ENCODE measurements around the gene MYO1F. TPM values are rescaled to one million over a fixed set of nuclear protein-coding genes. Genes with fewer than 3 reads are reported as not detected.

Gene MYO1F
- total and polyA plus RNA-seq, 2 donors, result 9.9 to 20.8 TPM

GRCh38 chr19:8511573-8512101 is 65.6 kb downstream of the MYO1F start:
- no peak overlapping the region for H3K4me3 ChIP-seq (ENCODE audit: low read length in 2 of 2)
- no peak for DNase-seq (ENCODE audit: low read depth in 6 of 9, low spot score in 9 of 9)
- H3K4me1 ChIP-seq (ENCODE audit: control insufficient read depth in 2 of 2, insufficient read depth in 2 of 2, low read length in 2 of 2), result peaks cover 8 to 38% of the 10 kb centered on the region in 2 donors
- peaks cover 12 to 34% of the 10 kb centered on the region in 2 donors for H3K36me3 ChIP-seq (ENCODE audit: control insufficient read depth in 2 of 2, insufficient read depth in 2 of 2, low read length in 1 of 2)
- 94% methylated on average over 45 of the region's 45 CpGs for WGBS
- H3K9me3 ChIP-seq (ENCODE audit: control insufficient read depth in 2 of 2, insufficient read depth in 1 of 2, low read length in 1 of 2), result peaks cover 1 to 4% of the 10 kb centered on the region in 2 donors
- no peak overlapping the region for H3K27ac ChIP-seq (ENCODE audit: low read depth in 1 of 2, low read length in 1 of 2)
- no peaks in the 10 kb centered on the region for H3K27me3 ChIP-seq (ENCODE audit: control insufficient read depth in 2 of 2, insufficient read depth in 1 of 2, low read length in 1 of 2)

- Histone ChIP-seq H3K9me3 (ENCODE audit: control insufficient read depth in 2 of 2, insufficient read depth in 1 of 2, low read length in 1 of 2) (peaks cover 1 to 4% of the 10 kb centered on the region in 2 donors), H3K27me3 (ENCODE audit: control insufficient read depth in 2 of 2, insufficient read depth in 1 of 2, low read length in 1 of 2) (no peaks in the 10 kb centered on the region), H3K36me3 (ENCODE audit: control insufficient read depth in 2 of 2, insufficient read depth in 2 of 2, low read length in 1 of 2) (peaks cover 12 to 34% of the 10 kb centered on the region in 2 donors), H3K4me3 (ENCODE audit: low read length in 2 of 2) (no peak overlapping the region), H3K27ac (ENCODE audit: low read depth in 1 of 2, low read length in 1 of 2) (no peak overlapping the region), H3K4me1 (ENCODE audit: control insufficient read depth in 2 of 2, insufficient read depth in 2 of 2, low read length in 2 of 2) (peaks cover 12 to 39% of the 10 kb centered on the region in 2 donors)
- 97% methylated on average over 52 of the region's 52 CpGs for WGBS
- DNase-seq (ENCODE audit: low read depth in 6 of 9, low spot score in 9 of 9), result no peak
These were observed 66.6 kb downstream of the MYO1F start for GRCh38 chr19:8510589-8511115.

- peak overlapping the region; percentile 56 to 62 for H3K4me3 ChIP-seq (ENCODE audit: low read length in 2 of 2)
- DNase-seq (ENCODE audit: low read depth in 6 of 9, low spot score in 9 of 9), result no peak
- 55% methylated on average over 18 of the region's 18 CpGs for WGBS
These were observed 70.8 kb downstream of the MYO1F start for GRCh38 chr19:8506402-8506957.

GRCh38 chr19:8505680-8506401 is 71.4 kb downstream of the MYO1F start:
- H3K36me3 ChIP-seq (ENCODE audit: control insufficient read depth in 2 of 2, insufficient read depth in 2 of 2, low read length in 1 of 2), result peaks cover 5 to 25% of the 10 kb centered on the region in 2 donors
- H3K27ac ChIP-seq (ENCODE audit: low read depth in 1 of 2, low read length in 1 of 2), result peak overlapping the region; percentile 36 to 51
- peak overlapping the region; percentile 56 to 62 for H3K4me3 ChIP-seq (ENCODE audit: low read length in 2 of 2)
- no peaks in the 10 kb centered on the region for H3K27me3 ChIP-seq (ENCODE audit: control insufficient read depth in 2 of 2, insufficient read depth in 1 of 2, low read length in 1 of 2)
- peaks cover 0 to 3% of the 10 kb centered on the region in 2 donors for H3K9me3 ChIP-seq (ENCODE audit: control insufficient read depth in 2 of 2, insufficient read depth in 1 of 2, low read length in 1 of 2)
- H3K4me1 ChIP-seq (ENCODE audit: control insufficient read depth in 2 of 2, insufficient read depth in 2 of 2, low read length in 2 of 2), result peaks cover 20 to 52% of the 10 kb centered on the region in 2 donors
- DNase-seq (ENCODE audit: low read depth in 6 of 9, low spot score in 9 of 9), result peak in 8 of 9 donors; percentile 46 to 85 (median 69)
- under 1% methylated on average over 56 of the region's 56 CpGs for WGBS

More at GRCh38 chr19:8506402-8506957, 70.8 kb downstream of the MYO1F start:
- H3K27ac ChIP-seq (ENCODE audit: low read depth in 1 of 2, low read length in 1 of 2), result peak overlapping the region in 1 of 2 donors; percentile 11
- H3K9me3 ChIP-seq (ENCODE audit: control insufficient read depth in 2 of 2, insufficient read depth in 1 of 2, low read length in 1 of 2), result peaks cover 0 to 3% of the 10 kb centered on the region in 2 donors
- peaks cover 10 to 31% of the 10 kb centered on the region in 2 donors for H3K36me3 ChIP-seq (ENCODE audit: control insufficient read depth in 2 of 2, insufficient read depth in 2 of 2, low read length in 1 of 2)
- H3K4me1 ChIP-seq (ENCODE audit: control insufficient read depth in 2 of 2, insufficient read depth in 2 of 2, low read length in 2 of 2), result peaks cover 20 to 50% of the 10 kb centered on the region in 2 donors
- H3K27me3 ChIP-seq (ENCODE audit: control insufficient read depth in 2 of 2, insufficient read depth in 1 of 2, low read length in 1 of 2), result no peaks in the 10 kb centered on the region

GRCh38 chr19:8504919-8505318 is 72.3 kb downstream of the MYO1F start:
- H3K27ac ChIP-seq (ENCODE audit: low read depth in 1 of 2, low read length in 1 of 2), result no peak overlapping the region
- H3K27me3 ChIP-seq (ENCODE audit: control insufficient read depth in 2 of 2, insufficient read depth in 1 of 2, low read length in 1 of 2), result no peaks in the 10 kb centered on the region
- H3K4me1 ChIP-seq (ENCODE audit: control insufficient read depth in 2 of 2, insufficient read depth in 2 of 2, low read length in 2 of 2), result peaks cover 20 to 61% of the 10 kb centered on the region in 2 donors
- DNase-seq (ENCODE audit: low read depth in 6 of 9, low spot score in 9 of 9), result no peak
- WGBS, result 92% methylated on average over 6 of the region's 6 CpGs
- H3K9me3 ChIP-seq (ENCODE audit: control insufficient read depth in 2 of 2, insufficient read depth in 1 of 2, low read length in 1 of 2), result peaks cover 0 to 3% of the 10 kb centered on the region in 2 donors
- no peak overlapping the region for H3K4me3 ChIP-seq (ENCODE audit: low read length in 2 of 2)
- H3K36me3 ChIP-seq (ENCODE audit: control insufficient read depth in 2 of 2, insufficient read depth in 2 of 2, low read length in 1 of 2), result peaks cover 5 to 16% of the 10 kb centered on the region in 2 donors

- H3K9me3 ChIP-seq (ENCODE audit: control insufficient read depth in 2 of 2, insufficient read depth in 1 of 2, low read length in 1 of 2), result peaks cover 0 to 3% of the 10 kb centered on the region in 2 donors
These were observed 73.1 kb downstream of the MYO1F start for GRCh38 chr19:8504171-8504570.

GRCh38 chr19:8503510-8503909 is 73.7 kb downstream of the MYO1F start:
- H3K36me3 ChIP-seq (ENCODE audit: control insufficient read depth in 2 of 2, insufficient read depth in 2 of 2, low read length in 1 of 2), result peaks cover 5% of the 10 kb centered on the region in 2 donors
- peaks cover 0 to 3% of the 10 kb centered on the region in 2 donors for H3K9me3 ChIP-seq (ENCODE audit: control insufficient read depth in 2 of 2, insufficient read depth in 1 of 2, low read length in 1 of 2)
- no peak overlapping the region for H3K4me3 ChIP-seq (ENCODE audit: low read length in 2 of 2)
- WGBS, result 97% methylated on average over 7 of the region's 7 CpGs
- no peak overlapping the region for H3K27ac ChIP-seq (ENCODE audit: low read depth in 1 of 2, low read length in 1 of 2)
- peaks cover 20 to 63% of the 10 kb centered on the region in 2 donors for H3K4me1 ChIP-seq (ENCODE audit: control insufficient read depth in 2 of 2, insufficient read depth in 2 of 2, low read length in 2 of 2)
- no peaks in the 10 kb centered on the region for H3K27me3 ChIP-seq (ENCODE audit: control insufficient read depth in 2 of 2, insufficient read depth in 1 of 2, low read length in 1 of 2)
- no peak for DNase-seq (ENCODE audit: low read depth in 6 of 9, low spot score in 9 of 9)

More at GRCh38 chr19:8504171-8504570, 73.1 kb downstream of the MYO1F start:
- DNase-seq (ENCODE audit: low read depth in 6 of 9, low spot score in 9 of 9), result no peak
- Histone ChIP-seq H3K27me3 (ENCODE audit: control insufficient read depth in 2 of 2, insufficient read depth in 1 of 2, low read length in 1 of 2) (no peaks in the 10 kb centered on the region), H3K27ac (ENCODE audit: low read depth in 1 of 2, low read length in 1 of 2) (peak overlapping the region in 1 of 2 donors; percentile 41), H3K4me1 (ENCODE audit: control insufficient read depth in 2 of 2, insufficient read depth in 2 of 2, low read length in 2 of 2) (peaks cover 20 to 63% of the 10 kb centered on the region in 2 donors), H3K36me3 (ENCODE audit: control insufficient read depth in 2 of 2, insufficient read depth in 2 of 2, low read length in 1 of 2) (peaks cover 5 to 10% of the 10 kb centered on the region in 2 donors), H3K4me3 (ENCODE audit: low read length in 2 of 2) (no peak overlapping the region)
- WGBS, result 26% methylated on average over 7 of the region's 7 CpGs

- Histone ChIP-seq H3K36me3 (ENCODE audit: control insufficient read depth in 2 of 2, insufficient read depth in 2 of 2, low read length in 1 of 2) (peaks cover 2% of the 10 kb centered on the region in 2 donors), H3K4me1 (ENCODE audit: control insufficient read depth in 2 of 2, insufficient read depth in 2 of 2, low read length in 2 of 2) (peaks cover 20 to 66% of the 10 kb centered on the region in 2 donors), H3K9me3 (ENCODE audit: control insufficient read depth in 2 of 2, insufficient read depth in 1 of 2, low read length in 1 of 2) (peaks cover 0 to 8% of the 10 kb centered on the region in 2 donors), H3K27me3 (ENCODE audit: control insufficient read depth in 2 of 2, insufficient read depth in 1 of 2, low read length in 1 of 2) (no peaks in the 10 kb centered on the region), H3K4me3 (ENCODE audit: low read length in 2 of 2) (no peak overlapping the region), H3K27ac (ENCODE audit: low read depth in 1 of 2, low read length in 1 of 2) (peak overlapping the region; percentile 4 to 23)
- no peak for DNase-seq (ENCODE audit: low read depth in 6 of 9, low spot score in 9 of 9)
- 55% methylated on average over 14 of the region's 14 CpGs for WGBS
These were observed 75.3 kb downstream of the MYO1F start for GRCh38 chr19:8501981-8502380.

- Histone ChIP-seq H3K36me3 (ENCODE audit: control insufficient read depth in 2 of 2, insufficient read depth in 2 of 2, low read length in 1 of 2) (no peaks in the 10 kb centered on the region), H3K4me3 (ENCODE audit: low read length in 2 of 2) (no peak overlapping the region), H3K27me3 (ENCODE audit: control insufficient read depth in 2 of 2, insufficient read depth in 1 of 2, low read length in 1 of 2) (no peaks in the 10 kb centered on the region), H3K27ac (ENCODE audit: low read depth in 1 of 2, low read length in 1 of 2) (no peak overlapping the region), H3K9me3 (ENCODE audit: control insufficient read depth in 2 of 2, insufficient read depth in 1 of 2, low read length in 1 of 2) (peaks cover 0 to 8% of the 10 kb centered on the region in 2 donors), H3K4me1 (ENCODE audit: control insufficient read depth in 2 of 2, insufficient read depth in 2 of 2, low read length in 2 of 2) (peaks cover 20 to 66% of the 10 kb centered on the region in 2 donors)
- WGBS, result 75% methylated on average over 6 of the region's 6 CpGs
- no peak for DNase-seq (ENCODE audit: low read depth in 6 of 9, low spot score in 9 of 9)
These were observed 75.7 kb downstream of the MYO1F start for GRCh38 chr19:8501516-8501915.
